Measurements from ENCODE around the gene NGDN. TPM values are rescaled to one million over a fixed set of nuclear protein-coding genes. Genes with fewer than 3 reads are reported as not detected.

NGDN gene
- total and polyA plus RNA-seq, 2 of the 8 experiments (the other 6 are each of a cell fraction or from before 2014, with no cell fraction given) = 39.8 to 48.8 TPM

DNA sequence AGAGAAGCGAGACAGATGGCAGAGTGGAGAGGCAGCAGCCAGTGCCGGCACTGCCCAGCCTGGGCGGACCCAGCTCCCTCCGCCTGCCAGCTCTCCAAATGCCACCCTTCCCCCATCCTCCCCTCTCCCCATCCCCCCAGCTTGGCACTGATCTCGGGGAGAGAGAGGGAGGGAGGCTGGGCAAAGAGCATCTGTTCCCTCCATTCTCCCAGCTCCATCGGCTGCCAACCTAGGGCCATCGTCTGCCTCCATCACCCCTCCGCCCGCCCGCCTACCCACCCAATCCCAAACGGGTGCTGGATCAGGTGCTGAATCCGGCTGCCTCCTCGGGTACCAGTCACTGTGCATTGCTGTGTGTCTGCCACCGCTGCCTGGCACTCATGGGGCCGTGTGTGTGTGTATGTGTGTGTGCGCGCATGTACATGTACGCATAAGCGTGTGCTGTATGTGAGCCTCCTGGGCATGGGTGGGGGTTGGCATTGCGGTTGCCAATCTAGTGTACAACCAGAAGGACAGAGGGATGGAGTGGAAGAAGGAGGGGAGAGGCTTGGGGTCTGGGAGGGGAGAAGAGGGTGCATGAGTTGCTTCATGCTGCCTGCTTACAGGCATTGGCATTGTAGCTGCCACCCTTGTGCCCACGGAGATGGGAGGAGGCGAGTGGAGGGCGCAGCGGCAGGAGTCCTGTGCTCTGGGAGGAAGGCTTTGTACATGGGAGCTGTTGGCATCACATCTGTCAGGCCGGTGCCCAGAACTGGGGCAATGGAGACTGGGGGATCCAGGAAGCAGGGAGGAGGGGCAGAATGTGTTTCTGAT lies 43.7 kb downstream of the NGDN start:
- Histone ChIP-seq H2AFZ (ENCODE audit: low read length) (no peak overlapping the region), H3K79me1 (ENCODE audit: low read depth, low read length) (no peaks in the 10 kb centered on the region), H2AK5ac (ENCODE audit: low read depth, low read length) (no peak overlapping the region), H3K4ac (replicated peaks; ENCODE audit: insufficient read length, low read depth, low read length) (no peak overlapping the region), H3K56ac (replicated peaks; ENCODE audit: insufficient read length, low read depth, low read length) (no peak overlapping the region), H2BK5ac (ENCODE audit: low read depth, low read length) (0 out of 2 replicates have a peak overlapping the region, but pooled peaks have one; percentile 8), H4K20me1 (replicated peaks in 1 of 2; ENCODE audit: control insufficient read depth in 1 of 2, insufficient read depth in 2 of 2, low read length in 2 of 2) (no peaks in the 10 kb centered on the region), H3K4me1 (replicated peaks in 1 of 4; ENCODE audit: control insufficient read depth in 3 of 4, insufficient read depth in 4 of 4, low read length in 3 of 4) (peaks cover 0 to 7% (median 4%) of the 10 kb centered on the region in 4 experiments; a peak in 4 of 7 replicates), H3K9me3 (ENCODE audit: insufficient read depth in 2 of 2, low read depth in 1 of 2, low read length in 1 of 2) (no peaks in the 10 kb centered on the region), H3K4me3 (ENCODE audit: extremely low read depth in 1 of 4, insufficient read depth in 2 of 4, low read depth in 3 of 4, low read length in 4 of 4) (no peak overlapping the region), H3K27me3 (replicated peaks in 1 of 4; ENCODE audit: control insufficient read depth in 3 of 4, extremely low read depth in 1 of 4, insufficient read depth in 3 of 4, low read length in 3 of 4) (peaks cover 0 to 4% (median 0%) of the 10 kb centered on the region in 4 experiments; a peak in 1 of 7 replicates), H4K8ac (ENCODE audit: extremely low read depth, insufficient read depth, low read length) (no peak overlapping the region), H2BK120ac (replicated peaks; ENCODE audit: low read depth, low read length) (no peak overlapping the region), H4K5ac (ENCODE audit: insufficient read length, low read depth, low read length) (no peak overlapping the region), H3K36me3 (ENCODE audit: control insufficient read depth in 2 of 4, insufficient read depth in 4 of 4, low read length in 3 of 4) (no peaks in the 10 kb centered on the region), H3K18ac (ENCODE audit: extremely low read depth, low read length) (no peak overlapping the region), H4K91ac (replicated peaks; ENCODE audit: insufficient read length, low read length) (no peak overlapping the region), H3K9ac (replicated peaks in 1 of 4; ENCODE audit: extremely low read depth in 1 of 4, low read depth in 3 of 4, low read length in 3 of 4) (no peak overlapping the region), H3K79me2 (ENCODE audit: control insufficient read depth in 1 of 2, insufficient read depth in 2 of 2, low read length in 2 of 2) (no peaks in the 10 kb centered on the region), H2BK15ac (ENCODE audit: low read length) (peak overlapping the region; percentile 50; the same call in 1 of the 2 replicates), H3K4me2 (ENCODE audit: insufficient read depth in 1 of 2, low read depth in 2 of 2, low read length in 2 of 2) (no peak overlapping the region), H2BK12ac (ENCODE audit: low read depth, low read length) (peak overlapping the region; percentile 86; the same call in 1 of the 2 replicates), H3K23me2 (ENCODE audit: low read depth, low read length) (no peaks in the 10 kb centered on the region), H3K14ac (ENCODE audit: insufficient read length) (no peak overlapping the region), H3K27ac (ENCODE audit: low read depth, low read length) (no peak overlapping the region), H3K23ac (ENCODE audit: insufficient read length) (no peak overlapping the region), H2BK20ac (ENCODE audit: low read length) (no peak overlapping the region)
- FAIRE-seq = no peak
- no peak for DNase-seq (ENCODE audit: low read depth in 1 of 2, low spot score in 2 of 2)
- 95% methylated on average over 17 of the region's 25 CpGs; no CpG with 5 or more reads in 1 of the 2 experiments for WGBS, 2 experiments (ENCODE audit: extremely low coverage in 1 of 2, insufficient coverage in 1 of 2, insufficient read length in 1 of 2, insufficient replicate concordance in 2 of 2, low coverage in 1 of 2, low lambda C conversion rate in 2 of 2, missing lambda C conversion rate in 1 of 2)
- CTCF ChIA-PET (ENCODE audit: partially characterized antibody) = interaction anchor here (0.6 to 70.5 kb wide), 6 partner anchors 10 to 318 kb away, joined by 4 to 2092 read pairs (median 8); partner anchors contain the start of genes AP1G2, NGDN, THTPA and ZFHX2
- POLR2A ChIA-PET (ENCODE audit: partially characterized antibody) = interaction anchor here (1.3 to 48.3 kb wide), 3 partner anchors 19 to 34 kb away, joined by 5 to 1523 read pairs (median 11); partner anchors contain the start of genes AP1G2, THTPA and ZFHX2
- TF ChIP-seq ZNF274 (IDR thresholded peaks at IDR 0.05; ENCODE audit: borderline replicate concordance, extremely low read depth, low read length) (no peak), YY1 (IDR thresholded peaks at IDR 0.05; ENCODE audit: low read depth, low read length) (no peak), SP1 (IDR thresholded peaks at IDR 0.05; ENCODE audit: low read depth, low read length) (no peak), KDM5A (IDR thresholded peaks at IDR 0.05; ENCODE audit: low read length) (no peak)
- TF ChIP-seq, protein P1, sequence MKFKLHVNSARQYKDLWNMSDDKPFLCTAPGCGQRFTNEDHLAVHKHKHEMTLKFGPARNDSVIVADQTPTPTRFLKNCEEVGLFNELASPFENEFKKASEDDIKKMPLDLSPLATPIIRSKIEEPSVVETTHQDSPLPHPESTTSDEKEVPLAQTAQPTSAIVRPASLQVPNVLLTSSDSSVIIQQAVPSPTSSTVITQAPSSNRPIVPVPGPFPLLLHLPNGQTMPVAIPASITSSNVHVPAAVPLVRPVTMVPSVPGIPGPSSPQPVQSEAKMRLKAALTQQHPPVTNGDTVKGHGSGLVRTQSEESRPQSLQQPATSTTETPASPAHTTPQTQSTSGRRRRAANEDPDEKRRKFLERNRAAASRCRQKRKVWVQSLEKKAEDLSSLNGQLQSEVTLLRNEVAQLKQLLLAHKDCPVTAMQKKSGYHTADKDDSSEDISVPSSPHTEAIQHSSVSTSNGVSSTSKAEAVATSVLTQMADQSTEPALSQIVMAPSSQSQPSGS (IDR thresholded peaks at IDR 0.05; ENCODE audit: low read length) = no peak
- TF ChIP-seq, protein P2, sequence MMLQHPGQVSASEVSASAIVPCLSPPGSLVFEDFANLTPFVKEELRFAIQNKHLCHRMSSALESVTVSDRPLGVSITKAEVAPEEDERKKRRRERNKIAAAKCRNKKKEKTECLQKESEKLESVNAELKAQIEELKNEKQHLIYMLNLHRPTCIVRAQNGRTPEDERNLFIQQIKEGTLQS (IDR thresholded peaks at IDR 0.05; ENCODE audit: insufficient read depth, low read depth, low read length) = no peak
